HG02571 (cell line): Measurements from ENCODE around the gene ABCB11.
A peak's percentile ranks its signal among the peaks of the same experiment; 100 is the strongest.
"Not testable (repeated sequence)": the region's sequence is repeated elsewhere in the genome, so short reads cannot be mapped to it uniquely, and the experiment has no call there.

Experiments
- ATAC-seq: cut with Tn5 transposase; IDR thresholded peaks from one replicate; pipeline ENCODE4 v1.9.1; 2021; ENCODE audit warnings: mild to moderate bottlenecking, moderate library complexity; ENCODE audit not compliant: unreplicated experiment

The ABCB11 gene

DNA sequence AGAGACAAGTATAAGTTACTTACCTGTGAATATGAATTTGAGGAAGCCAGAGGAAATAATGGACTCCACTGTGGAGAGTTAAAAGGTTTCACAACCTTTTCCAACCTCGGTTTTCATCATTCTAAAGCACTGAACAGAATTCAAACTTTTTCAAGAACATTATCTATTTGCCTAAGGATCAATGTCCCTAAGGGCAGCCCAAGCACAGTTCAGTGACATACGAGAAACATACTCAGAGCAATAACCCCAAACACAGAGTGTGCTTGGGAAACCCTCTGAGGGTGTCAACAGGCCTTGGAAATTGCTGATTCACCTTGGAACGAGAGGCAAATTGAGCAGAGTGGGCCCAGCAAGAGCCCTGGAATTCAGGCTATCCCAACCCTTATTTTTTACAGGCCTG lies at the start of gene ABCB11:
Gene ABCB11 (minus strand): TSS at position 123 of the 400 bp plus-strand sequence. CDS start 13,199 bp downstream, outside the sequence.
- no peak for ATAC-seq

DNA sequence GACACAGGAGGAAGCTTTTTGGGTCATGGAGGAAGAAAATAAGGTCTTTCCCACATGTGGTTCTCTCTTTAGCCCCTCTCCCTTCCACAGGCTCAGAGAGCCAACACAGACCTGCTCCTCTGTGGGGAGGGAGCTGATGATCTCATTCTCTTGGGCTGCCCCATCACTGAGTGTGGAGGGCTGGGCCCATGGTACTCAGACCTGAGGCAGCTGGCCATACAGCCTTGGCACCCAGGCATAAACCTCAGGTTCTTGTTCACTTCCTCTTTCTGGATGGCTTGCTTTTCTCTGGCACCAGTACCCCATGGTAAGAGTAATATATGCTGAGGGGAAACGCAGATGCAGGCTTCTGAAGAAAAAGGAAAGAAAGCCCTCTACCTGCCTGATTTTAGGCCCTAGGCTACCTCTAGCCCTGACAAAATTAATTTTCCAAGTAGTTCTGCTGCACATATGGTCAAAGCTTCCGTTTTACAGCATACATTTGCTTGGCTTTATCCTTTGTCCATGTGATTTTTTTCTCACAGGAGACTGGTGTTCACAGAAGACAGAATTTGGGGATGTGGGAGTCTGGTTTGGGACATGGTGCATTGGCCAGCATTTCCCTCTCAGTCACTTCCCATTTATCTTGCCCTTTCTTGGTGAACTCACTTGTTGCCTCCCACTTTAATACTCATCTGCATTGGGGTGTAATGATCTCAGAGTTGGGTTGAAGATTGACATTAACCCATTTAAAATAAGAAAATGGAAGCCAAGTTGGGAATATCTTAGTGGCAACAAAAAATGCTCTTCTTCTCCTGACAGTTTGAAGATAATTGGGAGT lies 49.3 kb upstream of the ABCB11 start:
- ATAC-seq: peak; percentile 72

DNA sequence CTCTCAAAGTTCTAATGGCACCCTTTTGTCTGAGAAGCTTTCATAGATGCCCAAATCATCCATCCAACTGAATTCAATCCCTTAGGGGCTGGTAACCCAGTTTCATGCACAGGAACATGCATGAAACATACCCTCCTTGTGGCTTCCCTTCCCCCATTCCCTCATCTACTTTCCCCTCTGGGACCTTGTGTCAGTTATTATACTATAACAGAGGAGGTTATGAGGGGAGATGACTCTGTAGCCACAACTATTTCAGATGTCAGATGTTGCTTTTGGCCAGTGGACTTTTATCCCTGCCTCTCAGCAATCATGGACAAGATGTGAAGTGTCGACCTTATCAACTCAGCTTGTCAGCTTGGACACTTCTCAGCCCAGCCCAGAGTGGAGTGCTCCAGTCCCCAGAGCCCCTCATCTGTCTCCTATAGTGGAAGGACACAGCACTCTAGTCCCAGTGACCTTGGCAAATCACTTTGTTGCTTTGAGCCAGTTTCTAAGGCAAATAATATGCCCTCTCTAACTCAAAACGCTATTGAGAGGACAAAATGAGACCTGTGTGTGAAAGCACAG lies 46.6 kb upstream of the ABCB11 start:
- no peak for ATAC-seq

DNA sequence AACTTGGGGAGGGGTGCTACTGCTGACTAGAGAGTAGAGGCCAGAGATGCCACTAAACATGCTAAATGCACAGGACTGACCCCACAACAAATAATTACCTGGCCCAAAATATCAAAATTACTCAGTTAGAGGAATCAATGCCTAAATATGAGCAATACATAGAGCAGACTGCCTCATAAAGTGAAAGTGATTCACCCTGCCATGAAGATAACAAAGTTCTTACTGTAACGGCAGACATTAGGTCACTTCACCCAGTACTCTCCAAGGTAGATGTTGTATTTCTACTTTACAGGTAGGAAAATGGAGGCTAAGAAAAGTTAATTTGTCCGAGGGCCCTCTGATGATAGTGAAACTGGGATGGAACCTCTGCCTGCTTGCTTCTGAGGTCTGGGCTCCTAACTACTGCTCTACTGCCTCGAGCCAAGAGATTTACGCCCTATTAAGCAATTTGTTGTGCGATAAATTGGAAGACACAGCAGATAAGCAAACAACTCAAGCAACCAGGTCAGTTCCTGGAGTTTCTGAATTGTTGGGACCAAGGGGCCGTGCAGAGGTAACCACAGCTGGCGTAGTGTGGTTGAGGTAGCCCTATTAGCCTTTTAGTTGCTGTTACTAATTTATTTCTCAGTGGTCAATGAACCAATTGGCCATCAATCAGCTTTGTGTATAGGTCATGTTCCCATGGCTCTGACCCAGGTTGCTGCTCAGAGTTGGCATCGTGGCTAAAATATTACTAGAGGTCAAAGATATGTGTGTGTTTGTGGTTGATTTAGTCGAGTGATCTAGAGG lies 43.0 kb upstream of the ABCB11 start:
- ATAC-seq: no peak

DNA sequence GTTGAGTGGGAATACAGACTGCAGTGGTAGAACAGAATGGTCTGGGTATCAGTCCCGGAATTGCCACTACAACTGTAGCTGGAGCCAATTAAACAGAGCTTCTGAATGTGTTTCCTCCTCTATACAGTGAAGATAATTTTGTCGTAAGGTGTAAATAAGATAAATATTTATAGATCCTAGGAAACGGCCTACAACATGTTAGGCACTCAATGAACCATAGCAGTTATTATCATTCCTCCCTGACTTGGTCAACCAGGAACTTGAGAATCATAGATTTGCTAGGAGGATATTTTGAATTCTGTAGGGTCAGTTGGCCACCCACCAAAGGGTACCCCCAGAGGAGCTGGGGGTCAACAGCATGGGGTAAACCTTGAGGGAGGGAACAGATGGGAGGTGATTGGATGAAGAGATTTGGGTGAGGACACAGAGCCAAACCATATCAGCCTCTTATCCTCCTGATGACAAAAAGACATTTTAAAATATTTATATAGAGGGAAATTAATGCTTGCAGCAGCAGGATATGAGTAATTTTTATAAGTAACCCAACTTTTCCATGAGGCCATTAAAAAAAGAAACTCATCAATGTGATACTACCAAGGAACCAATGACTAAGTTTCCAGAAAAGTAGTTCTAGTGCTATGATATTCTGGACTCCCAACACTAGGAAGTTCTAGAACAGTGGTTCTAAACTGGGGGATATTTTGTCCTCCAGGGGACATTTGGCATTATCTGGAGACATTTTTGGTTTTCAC lies 42.3 kb upstream of the ABCB11 start:
- ATAC-seq: no peak

DNA sequence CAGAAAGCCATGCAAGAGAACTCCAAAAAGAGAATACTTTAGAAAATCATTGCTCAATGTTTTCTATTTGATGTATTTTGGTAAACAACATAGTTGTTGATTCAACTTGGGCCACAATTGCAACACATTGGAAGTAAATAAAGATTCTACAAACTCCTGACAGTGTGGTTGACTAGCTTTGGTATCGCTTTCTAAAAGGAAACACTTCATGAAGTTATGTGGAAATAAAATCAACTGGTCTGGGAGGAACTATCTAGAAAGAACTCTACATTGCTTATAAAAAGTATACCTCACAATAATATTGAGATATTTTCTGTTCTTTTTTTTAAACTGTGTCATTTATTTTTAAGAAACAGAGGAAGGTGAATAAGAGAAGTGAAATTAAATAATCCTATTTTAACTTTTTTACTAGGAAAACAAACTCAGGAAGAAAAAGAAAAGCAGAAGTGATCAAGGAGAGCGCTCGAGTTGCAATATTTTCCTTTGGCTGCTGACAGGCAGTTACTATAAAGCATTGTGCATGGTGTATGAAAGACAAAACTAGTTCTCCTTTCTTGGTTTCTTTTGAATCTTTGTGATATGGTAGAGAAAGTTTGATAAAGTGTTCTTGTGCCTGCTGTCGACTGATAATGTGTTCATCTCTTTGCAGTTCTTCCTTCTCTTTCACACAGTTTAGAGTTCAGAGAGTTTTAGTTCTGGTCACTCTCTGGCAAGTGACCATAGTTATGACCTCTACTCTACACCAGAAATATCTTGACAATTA lies 41.2 kb upstream of the ABCB11 start:
- no peak for ATAC-seq

DNA sequence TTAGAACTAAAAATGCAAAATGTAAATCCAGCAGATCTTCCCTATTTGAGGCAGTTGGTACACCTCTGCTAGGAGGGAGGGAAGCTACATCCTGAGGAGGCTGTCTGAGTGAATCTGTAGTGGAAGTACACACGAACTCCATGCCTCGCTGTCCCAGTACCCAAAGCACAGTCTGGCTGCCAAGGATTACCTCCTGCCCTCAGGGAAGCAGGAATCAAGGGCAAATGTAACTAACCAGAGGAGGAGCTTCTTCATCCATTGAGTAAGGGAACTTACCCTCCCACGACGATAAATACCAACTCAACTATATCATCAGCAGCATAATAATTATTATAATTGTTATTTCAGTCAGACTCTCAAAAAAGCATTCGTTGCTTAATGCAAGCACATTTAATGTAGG lies 40.3 kb upstream of the ABCB11 start:
- no peak for ATAC-seq

DNA sequence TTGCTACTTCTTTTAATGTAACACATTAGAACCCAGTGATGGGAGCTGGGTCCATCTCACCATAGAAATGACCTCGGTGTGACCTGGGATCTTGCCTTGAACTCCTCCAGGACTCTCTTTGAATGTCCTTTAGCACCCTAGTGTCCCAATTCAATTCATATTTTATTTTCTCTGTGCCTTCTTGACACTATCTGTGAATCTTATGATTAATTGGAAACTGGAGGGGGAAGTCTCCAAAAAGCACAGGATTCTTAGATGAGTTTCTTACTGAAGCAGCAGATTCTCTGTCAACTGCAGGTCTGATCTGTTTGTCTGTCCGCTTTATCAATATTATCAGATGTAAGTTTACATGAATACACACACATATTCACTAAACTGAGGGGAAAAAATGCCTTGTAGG lies 38.7 kb upstream of the ABCB11 start:
- ATAC-seq: no peak

DNA sequence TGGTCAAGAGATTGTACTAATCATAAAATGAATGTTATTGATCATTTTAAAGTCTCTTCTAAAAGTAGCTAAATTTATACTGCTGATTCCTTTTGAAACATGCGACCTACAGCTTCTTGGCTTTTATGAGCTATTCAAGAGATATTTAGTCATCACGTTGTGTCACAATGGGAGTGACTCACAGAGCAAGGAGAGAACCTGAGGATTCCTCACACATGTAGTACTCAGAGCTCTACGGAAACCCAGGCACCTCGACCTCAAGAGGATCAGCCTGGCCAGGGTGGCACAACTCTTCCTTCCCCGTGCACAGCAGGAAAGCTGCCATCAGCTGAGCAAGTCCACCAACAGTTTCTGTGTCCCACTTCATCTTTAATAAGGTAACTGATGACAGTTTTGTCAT lies 38.2 kb upstream of the ABCB11 start, which contains the start of gene DHRS9:
Gene DHRS9 (plus strand): TSS at position 223 of the 400 bp plus-strand sequence. CDS start 12,019 bp downstream, outside the sequence.
- no peak for ATAC-seq

DNA sequence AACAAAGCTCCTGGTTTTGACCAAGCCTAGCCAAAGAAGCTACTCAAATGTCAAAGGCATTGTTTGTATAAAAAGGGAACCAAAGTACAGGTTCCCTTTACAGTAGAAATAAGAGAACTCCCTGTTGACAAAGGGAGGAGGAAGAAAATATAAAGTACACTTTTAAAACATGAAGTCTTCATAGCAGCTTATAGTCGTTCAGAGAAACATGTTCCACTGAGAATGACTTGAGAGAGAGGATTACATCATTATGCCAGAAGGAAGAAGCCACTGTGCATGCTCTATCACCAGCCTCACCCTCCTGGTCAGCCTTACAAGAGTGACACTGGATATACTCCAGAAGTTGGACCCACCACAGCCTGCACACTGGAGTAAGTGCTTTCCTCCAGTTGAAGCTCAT lies 35.8 kb upstream of the ABCB11 start:
- ATAC-seq: no peak

DNA sequence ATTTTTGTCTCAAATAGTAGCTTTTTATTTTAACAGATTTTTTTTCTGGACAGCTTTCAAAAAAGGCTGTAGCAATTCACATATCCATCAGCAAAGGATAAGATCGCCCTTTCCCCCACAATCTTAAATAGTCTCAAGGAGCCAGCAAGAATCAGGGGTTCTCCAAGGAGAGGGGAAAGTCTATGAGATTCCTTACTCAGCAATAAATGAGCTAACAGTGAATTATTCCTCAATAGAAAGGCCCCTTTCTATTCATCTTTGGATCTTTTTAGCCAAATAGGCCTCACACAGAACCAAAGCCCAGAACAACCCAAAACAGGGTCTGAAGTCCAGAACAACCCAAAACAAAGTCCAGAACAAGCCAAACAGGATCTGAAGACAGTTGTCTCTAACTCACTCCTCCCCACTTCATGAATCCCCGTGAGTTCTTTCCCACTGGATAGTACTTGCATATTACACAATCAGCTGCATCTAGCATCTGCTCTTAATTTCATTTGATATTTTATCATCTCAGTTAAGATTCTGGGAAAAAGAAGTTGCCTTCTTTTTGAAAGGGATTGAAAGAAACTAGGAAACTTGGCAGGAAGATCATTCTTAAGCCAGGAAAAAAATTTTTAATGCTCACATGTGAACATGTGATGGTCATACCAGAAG lies 34.9 kb upstream of the ABCB11 start:
- ATAC-seq: no peak

DNA sequence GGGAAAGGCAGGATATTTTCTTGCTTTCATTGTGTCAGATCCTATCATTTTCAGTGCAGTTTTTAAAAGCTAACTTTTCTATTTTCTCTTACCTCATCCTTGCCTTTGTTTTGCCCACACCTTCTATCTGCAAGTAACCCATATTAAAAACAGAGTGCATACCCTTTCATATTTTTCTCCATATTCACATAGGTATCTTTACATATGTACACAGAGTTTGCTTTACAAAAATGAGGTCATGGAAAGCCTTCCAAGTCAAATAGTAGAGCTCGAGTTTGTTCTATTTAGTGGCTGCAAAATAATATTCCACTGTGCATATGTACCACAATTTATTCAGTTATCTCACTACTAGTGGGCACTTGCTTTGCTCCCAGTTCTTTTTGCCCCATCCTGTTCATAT lies 34.3 kb upstream of the ABCB11 start:
- no peak for ATAC-seq

DNA sequence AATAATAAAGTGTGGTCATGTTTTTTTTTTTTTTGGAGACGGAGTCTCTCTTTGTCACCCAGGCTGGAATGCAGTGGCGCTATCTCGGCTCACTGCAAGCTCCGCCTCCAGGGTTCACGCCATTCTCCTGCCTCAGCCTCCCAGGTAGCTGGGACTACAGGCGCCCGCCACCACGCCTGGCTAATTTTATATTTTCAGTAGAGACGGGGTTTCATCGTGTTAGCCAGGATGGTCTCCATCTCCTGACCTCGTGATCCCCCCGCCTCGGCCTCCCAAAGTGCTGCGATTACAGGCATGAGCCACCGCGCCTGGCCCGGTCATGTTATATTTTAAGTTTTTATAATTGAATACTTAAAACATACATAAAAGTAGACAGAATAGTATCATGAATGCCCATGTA lies 33.1 kb upstream of the ABCB11 start:
- not testable (repeated sequence) for ATAC-seq

DNA sequence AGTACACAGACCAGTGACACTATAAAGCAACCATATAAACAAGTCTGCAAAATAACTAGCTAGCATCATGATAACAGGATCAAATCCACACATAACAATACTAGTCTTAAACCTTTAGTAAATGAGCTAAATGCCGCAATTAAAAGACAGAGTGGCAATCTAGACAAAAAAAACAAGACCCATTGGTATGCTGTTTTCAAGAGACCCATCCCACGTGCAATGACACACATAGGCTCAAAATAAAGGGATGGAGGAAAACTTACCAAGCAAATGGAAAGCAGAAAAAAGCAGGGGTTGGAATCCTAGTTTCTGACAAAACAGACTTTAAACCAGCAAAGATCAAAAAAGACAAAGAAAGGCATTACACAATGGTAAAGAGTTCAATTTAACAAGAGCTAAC lies 23.5 kb upstream of the ABCB11 start:
- not testable (repeated sequence) for ATAC-seq

DNA sequence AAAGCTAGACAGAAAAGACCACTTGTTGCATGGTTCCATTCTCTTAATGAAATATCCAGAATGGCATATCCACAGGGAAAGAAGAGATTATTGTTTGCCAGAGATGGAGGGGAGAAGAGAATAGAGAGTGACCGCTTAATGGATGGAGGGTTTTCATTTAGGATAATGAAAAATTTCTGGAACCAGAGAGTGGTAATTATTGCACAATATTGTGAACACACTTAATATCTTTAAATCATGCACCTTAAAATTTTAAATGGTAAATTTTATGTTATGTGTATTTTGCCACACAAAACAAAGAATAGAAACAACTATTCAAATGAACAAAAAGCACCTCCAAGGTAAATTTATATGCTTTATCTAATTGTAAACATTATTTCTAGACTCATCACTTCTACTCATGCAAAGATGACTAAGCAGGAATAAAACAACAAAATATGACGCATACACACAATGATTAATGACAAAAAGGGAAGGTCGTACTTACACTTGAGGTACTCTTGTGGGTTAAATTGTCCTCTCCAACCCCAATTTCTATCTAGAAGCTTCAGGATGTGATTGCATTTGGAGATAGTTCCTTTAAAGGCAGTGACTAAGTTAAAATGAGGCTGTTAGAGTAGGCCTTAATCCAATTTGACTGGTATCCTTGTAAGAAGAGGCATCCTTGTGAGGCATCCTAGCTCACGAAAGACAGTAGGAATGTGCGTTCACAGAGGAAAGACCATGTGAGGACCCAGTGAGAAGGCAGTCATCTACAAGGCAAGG lies 19.5 kb upstream of the ABCB11 start:
- ATAC-seq: no peak

DNA sequence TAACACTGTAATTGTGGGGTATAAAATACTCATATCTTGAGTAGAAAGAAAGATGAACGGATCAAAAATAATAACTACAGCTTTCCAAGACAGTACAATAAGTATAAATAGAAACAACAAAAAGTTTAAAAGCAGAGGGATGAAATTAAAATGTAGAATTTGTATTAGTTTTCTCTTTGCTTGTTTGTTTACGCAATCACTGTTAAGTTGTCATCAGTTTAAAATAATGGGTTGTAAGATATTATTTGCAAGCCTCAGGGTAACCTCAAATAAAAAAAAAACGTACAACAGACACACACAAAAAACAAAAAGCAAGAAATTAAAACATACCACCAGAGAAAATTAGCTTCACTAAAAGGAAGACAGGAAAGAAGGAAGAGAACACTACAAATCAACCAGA lies 18.0 kb upstream of the ABCB11 start:
- ATAC-seq: no peak

DNA sequence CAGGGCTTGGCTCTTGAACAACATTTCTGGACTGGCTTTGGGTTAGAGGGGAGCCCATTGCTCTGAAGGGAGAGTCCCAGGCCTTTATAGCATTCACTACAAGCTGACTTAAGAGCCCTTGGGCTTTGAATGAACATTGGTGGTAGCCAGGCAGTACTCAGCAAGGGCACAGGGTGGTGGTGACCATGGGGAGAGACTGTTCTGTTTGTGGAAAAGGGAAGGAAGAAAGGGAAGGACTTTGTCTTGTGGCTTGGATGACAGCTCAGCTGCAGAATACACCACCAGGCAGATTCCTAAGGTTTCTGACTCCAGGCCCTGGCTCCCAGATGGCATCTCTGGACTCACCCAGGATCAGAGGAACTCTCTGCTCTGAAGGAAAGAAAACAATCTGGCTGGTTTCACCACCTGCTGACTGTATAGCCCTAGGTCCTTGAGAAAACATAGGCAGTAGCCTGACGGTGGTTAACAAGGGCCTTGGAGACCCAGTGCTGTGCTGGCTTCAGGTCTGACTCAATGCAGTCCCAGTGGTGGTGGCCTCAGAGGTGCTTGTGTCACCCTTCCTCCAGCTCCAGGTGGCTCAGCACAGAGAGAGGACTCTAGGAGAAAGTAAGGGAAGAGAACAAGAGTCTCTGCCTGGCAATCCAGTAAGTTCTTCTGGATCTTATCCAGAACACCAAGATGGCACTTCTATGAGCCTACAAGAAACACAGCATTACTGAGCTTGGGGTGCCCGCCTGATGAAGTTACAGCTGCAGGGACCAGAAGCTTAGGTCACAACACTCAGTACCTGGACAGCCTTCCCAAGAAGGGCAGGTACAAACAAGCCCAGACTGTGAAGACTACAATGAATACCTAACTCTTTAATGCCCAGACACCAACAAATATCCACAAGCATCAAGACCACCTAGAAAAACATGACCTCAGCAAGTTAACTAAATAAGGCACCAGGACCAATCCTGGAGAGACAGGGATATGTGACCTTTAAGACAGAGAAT lies 16.4 kb upstream of the ABCB11 start:
- ATAC-seq: no peak
